ENCODE results near the gene ASL.

DNA sequence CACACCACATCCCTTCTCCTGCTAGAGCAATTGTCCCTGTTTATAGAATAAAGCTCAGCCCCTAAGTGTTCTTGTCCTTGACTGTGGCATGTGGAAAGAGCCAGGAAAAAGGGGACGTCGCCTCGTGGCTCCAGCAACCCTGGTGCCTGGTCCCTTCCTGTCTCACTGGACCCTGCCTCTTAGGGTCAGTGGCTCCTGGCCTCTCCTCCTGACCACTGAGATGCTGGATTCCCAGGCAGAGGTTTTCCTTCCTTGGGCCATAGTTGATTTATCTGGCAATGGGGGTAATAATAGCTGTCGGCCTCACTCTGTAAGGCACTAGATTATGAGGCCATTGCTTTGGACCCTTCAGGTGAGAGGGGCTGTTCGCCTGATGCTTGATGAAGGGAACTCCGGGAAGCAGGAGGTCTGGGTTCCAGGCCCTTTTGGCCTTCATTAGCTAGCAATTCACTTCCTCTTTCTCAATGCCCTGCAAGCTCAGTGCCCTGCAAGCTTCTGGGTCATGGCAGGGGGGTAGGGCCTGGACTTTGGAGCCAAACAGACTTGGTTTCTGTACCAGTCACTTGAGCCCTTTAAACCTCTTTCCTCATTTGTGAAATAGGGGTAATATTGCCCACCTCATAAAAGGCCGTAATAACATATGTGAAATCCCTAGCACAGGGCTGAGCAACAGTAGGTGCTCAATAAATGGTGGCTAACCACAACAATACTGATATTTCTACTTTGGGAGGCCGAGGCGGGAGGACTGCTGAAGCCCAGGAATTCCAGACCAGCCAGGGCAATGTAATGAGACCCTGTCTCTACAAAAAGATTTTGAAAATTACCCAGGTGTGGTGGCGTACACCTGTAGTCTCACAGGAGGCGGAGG is 1.1 kb downstream of the ASL start:
- TF ChIP-seq GABPA (IDR thresholded peaks at IDR 0.05; ENCODE audit: low read depth) = no peak
- TF ChIP-seq POLR2AphosphoS5 (IDR thresholded peaks at IDR 0.05; ENCODE audit: low read depth) = no peak
- TF ChIP-seq, protein P1, sequence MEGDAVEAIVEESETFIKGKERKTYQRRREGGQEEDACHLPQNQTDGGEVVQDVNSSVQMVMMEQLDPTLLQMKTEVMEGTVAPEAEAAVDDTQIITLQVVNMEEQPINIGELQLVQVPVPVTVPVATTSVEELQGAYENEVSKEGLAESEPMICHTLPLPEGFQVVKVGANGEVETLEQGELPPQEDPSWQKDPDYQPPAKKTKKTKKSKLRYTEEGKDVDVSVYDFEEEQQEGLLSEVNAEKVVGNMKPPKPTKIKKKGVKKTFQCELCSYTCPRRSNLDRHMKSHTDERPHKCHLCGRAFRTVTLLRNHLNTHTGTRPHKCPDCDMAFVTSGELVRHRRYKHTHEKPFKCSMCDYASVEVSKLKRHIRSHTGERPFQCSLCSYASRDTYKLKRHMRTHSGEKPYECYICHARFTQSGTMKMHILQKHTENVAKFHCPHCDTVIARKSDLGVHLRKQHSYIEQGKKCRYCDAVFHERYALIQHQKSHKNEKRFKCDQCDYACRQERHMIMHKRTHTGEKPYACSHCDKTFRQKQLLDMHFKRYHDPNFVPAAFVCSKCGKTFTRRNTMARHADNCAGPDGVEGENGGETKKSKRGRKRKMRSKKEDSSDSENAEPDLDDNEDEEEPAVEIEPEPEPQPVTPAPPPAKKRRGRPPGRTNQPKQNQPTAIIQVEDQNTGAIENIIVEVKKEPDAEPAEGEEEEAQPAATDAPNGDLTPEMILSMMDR (IDR thresholded peaks at IDR 0.05; ENCODE audit: insufficient read depth, low read length) = no peak
- peak; percentile 93 for TF ChIP-seq SPI1 (IDR thresholded peaks at IDR 0.05; ENCODE audit: borderline replicate concordance, low read depth)
- TF ChIP-seq REST (IDR thresholded peaks at IDR 0.05; ENCODE audit: insufficient replicate concordance, low read depth) = no peak
